Endothelial cell of umbilical vein (primary cell): ENCODE data around the gene PFDN1. TPM values are rescaled to one million over a fixed set of nuclear protein-coding genes. Genes with fewer than 3 reads are reported as not detected.
A peak's percentile ranks its signal among the peaks of the same experiment; 100 is the strongest.
"Not testable (repeated sequence)": the region's sequence is repeated elsewhere in the genome, so short reads cannot be mapped to it uniquely, and the experiment has no call there.

Source experiments
- BruUV-seq: library from RNA; stranded (reverse); fragments of 400-500 nt; replicated peaks from 2 replicates; lab custom pipeline; 2021; lab: Mats Ljungman, UMichigan
- CTCF ChIA-PET: fragments of 300-600, 350-600 bp; sonication (Branson Sonifier 250); formaldehyde crosslinking; loops from one replicate; lab custom pipeline; 2021; ENCODE audit warnings: antibody characterized with exemption, inconsistent platforms; lab: Charles Lee
- POLR2A ChIA-PET: fragments of 300-600, 350-600 bp; sonication (Branson Sonifier 250); formaldehyde crosslinking; loops from one replicate; lab custom pipeline; 2021; ENCODE audit warnings: antibody characterized with exemption, inconsistent platforms; lab: Charles Lee
- DNase-seq: peaks from one replicate; pipeline ENCODE4 v3.0.0-alpha.2; 2011; ENCODE audit warnings: low read depth, low spot score
- FAIRE-seq: peaks from 2 replicates; lab custom pipeline; 2011; peaks lifted over from hg19 to GRCh38; lab: Jason Lieb, UNC
- H2AFZ ChIP-seq: 2 replicates; pipeline ENCODE4 v1.6.0; 2012; ENCODE audit warnings: low read depth, low read length, control low read depth, inconsistent platforms
- H3K27ac ChIP-seq: 2 replicates; pipeline ENCODE4 v1.5.1; 2011; ENCODE audit warnings: low read depth, mild to moderate bottlenecking, control low read depth, low read length, moderate library complexity; ENCODE audit not compliant: insufficient read depth
- H3K27me3 ChIP-seq, 2 experiments: 2 replicates each; pipeline versions ENCODE4 v1.6.0 to v1.6.1; 2011; ENCODE audit warnings: low read length in 2 of 2, mixed read lengths in 1 of 2; ENCODE audit not compliant: control insufficient read depth in 2 of 2, insufficient read depth in 2 of 2
- H3K36me3 ChIP-seq, 2 experiments: 2 replicates in 1 of 2; 3 replicates in 1 of 2; pipeline ENCODE4 v1.5.1; 2011; ENCODE audit warnings: low read length in 2 of 2, mild to moderate bottlenecking in 1 of 2, moderate library complexity in 1 of 2; ENCODE audit not compliant: control insufficient read depth in 2 of 2, insufficient read depth in 2 of 2; ENCODE audit errors: extremely low read depth in 1 of 2
- H3K4me1 ChIP-seq: 3 replicates; pipeline ENCODE4 v1.5.1; 2011; ENCODE audit warnings: mild to moderate bottlenecking, low read length; ENCODE audit not compliant: control insufficient read depth, insufficient read depth; ENCODE audit errors: extremely low read depth
- H3K4me2 ChIP-seq: 2 replicates; pipeline ENCODE4 v1.6.1; 2011; ENCODE audit warnings: low read length, control low read depth, mixed read lengths; ENCODE audit not compliant: insufficient read depth
- H3K4me3 ChIP-seq, 3 experiments: fragments of 200-600 bp in 1 of 3; sonication (generic), shearing (Covaris generic) in 1 of 3; replicated peaks in 1 of 3; 2 replicates each; pipeline ENCODE4 v1.5.1; 2011 to 2016; ENCODE audit warnings: control low read depth in 3 of 3, low read length in 3 of 3, mild to moderate bottlenecking in 2 of 3, inconsistent platforms in 1 of 3, low read depth in 1 of 3, moderate library complexity in 1 of 3; ENCODE audit not compliant: insufficient read depth in 1 of 3
- H3K79me2 ChIP-seq: 2 replicates; pipeline ENCODE4 v1.6.0; 2012; ENCODE audit warnings: low read length, inconsistent platforms; ENCODE audit not compliant: control insufficient read depth, insufficient read depth
- H3K9ac ChIP-seq: replicated peaks from 2 replicates; pipeline ENCODE3; 2011; ENCODE audit warnings: low read length, control low read depth; ENCODE audit not compliant: insufficient read depth; ENCODE audit errors: extremely low read depth
- H3K9me1 ChIP-seq: replicated peaks from 3 replicates; pipeline ENCODE4 v1.6.0; 2011; ENCODE audit warnings: mild to moderate bottlenecking, low read length; ENCODE audit not compliant: control insufficient read depth, insufficient read depth; ENCODE audit errors: extremely low read depth
- H3K9me3 ChIP-seq: replicated peaks from 2 replicates; pipeline ENCODE4 v1.5.1; 2012; ENCODE audit warnings: low read length, inconsistent platforms; ENCODE audit not compliant: control insufficient read depth, insufficient read depth
- H4K20me1 ChIP-seq: replicated peaks from 2 replicates; pipeline ENCODE3; 2011; ENCODE audit warnings: mild to moderate bottlenecking, low read length; ENCODE audit not compliant: control insufficient read depth, insufficient read depth; ENCODE audit errors: extremely low read depth
- EZH2 ChIP-seq: IDR thresholded peaks from 2 replicates; pipeline ENCODE4 v1.6.1; 2012; ENCODE audit warnings: borderline replicate concordance, low read depth, mild to moderate bottlenecking, moderate library complexity, low read length, inconsistent platforms; ENCODE audit not compliant: severe bottlenecking
- FOS ChIP-seq: IDR thresholded peaks from 2 replicates; pipeline ENCODE4 v1.6.1; 2011; ENCODE audit warnings: mild to moderate bottlenecking, low read length, moderate library complexity, borderline replicate concordance; ENCODE audit not compliant: insufficient read depth
- GATA2 ChIP-seq: IDR thresholded peaks from 2 replicates; pipeline ENCODE4 v1.7.0; 2011; ENCODE audit warnings: low read depth, mild to moderate bottlenecking, moderate library complexity, mixed read lengths, low read length; ENCODE audit not compliant: insufficient read length, insufficient read depth
- JUN ChIP-seq: IDR thresholded peaks from 2 replicates; pipeline ENCODE4 v1.6.1; 2011; ENCODE audit warnings: borderline replicate concordance, low read depth; ENCODE audit not compliant: insufficient read length, insufficient read depth
- MYC ChIP-seq: IDR thresholded peaks from one replicate; pipeline ENCODE4 v1.6.1; 2011; ENCODE audit warnings: mild to moderate bottlenecking, low read depth, low read length
- POLR2A ChIP-seq: IDR thresholded peaks from 2 replicates; pipeline ENCODE4 v1.6.1; 2012; ENCODE audit warnings: low read depth, mild to moderate bottlenecking, control low read depth, low read length
- dilution Hi-C: fragments of 300-500 bp; cut with MboI; formaldehyde crosslinking; loops from one replicate; pipeline ENCODE4 v1.15.0; 2019; ENCODE audit warnings: low sequenced_read_pairs; ENCODE audit not compliant: extremely low pct_ligation_motif_present
- intact Hi-C: fragments of 100-400 bp; cut with micrococcal nuclease; formaldehyde crosslinking; loops from one replicate; pipeline ENCODE4 v1.10.0; 2022
- polyA plus RNA-seq, 4 experiments: library from polyadenylated mRNA; depleted of rRNA in 3 of 4; stranded (reverse) in 3 of 4; unstranded in 1 of 4; fragments of >200 nt; gene quantifications; 2 replicates each; pipeline versions ENCODE4 v1.2.1 to v1.2.3, GENCODE V29; 2011 to 2012; ENCODE audit warnings: missing spikeins in 1 of 4
- total RNA-seq: library from RNA; stranded (reverse); gene quantifications from 2 replicates; pipeline ENCODE4 v1.2.3, GENCODE V29; 2021
- TF ChIP-seq, protein P1 (sequence below), 2 donors: IDR thresholded peaks; 1 replicate in 1 of 2; 2 replicates in 1 of 2; pipeline ENCODE4 v1.5.1; 2011; ENCODE audit warnings: low read length in 2 of 2, mild to moderate bottlenecking in 2 of 2, moderate library complexity in 2 of 2, control low read depth in 1 of 2, inconsistent platforms in 1 of 2, low read depth in 1 of 2; ENCODE audit not compliant: insufficient read depth in 1 of 2; ENCODE audit errors: extremely low read depth in 1 of 2
- TF ChIP-seq, protein P2 (sequence below): IDR thresholded peaks from 2 replicates; pipeline ENCODE4 v1.6.1; 2011; ENCODE audit not compliant: insufficient read depth, insufficient read length

PFDN1 gene
- total and polyA plus RNA-seq, 2 donors (not counting 3 experiments of a cell fraction or from before 2014, with no cell fraction given), result 107 to 158 TPM

DNA sequence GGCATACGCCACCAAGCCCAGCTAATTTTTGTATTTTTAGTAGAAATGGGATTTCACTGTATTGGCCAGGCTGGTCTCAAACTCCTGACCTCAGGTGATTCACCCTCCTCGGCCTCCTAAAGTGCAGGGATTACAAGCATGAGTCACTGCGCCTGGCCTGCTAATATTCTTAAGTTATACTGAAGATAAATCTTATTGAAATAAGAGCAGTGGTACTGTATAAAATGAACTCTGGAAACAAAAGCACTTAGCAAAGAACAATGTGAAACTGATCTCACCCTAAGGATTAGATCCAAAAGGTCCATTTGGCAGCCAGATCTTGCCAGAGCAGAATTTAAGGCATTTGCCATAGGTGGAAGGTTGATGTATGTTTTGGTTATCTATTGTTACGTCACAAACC, 100.8 kb downstream of the PFDN1 start:
- Histone ChIP-seq H3K4me1 (peaks cover 14% of the 10 kb centered on the region), H3K4me2 (no peak overlapping the region), H3K36me3 (no peaks in the 10 kb centered on the region), H3K9ac (no peak overlapping the region), H3K9me3 (no peaks in the 10 kb centered on the region), H3K27ac (no peak overlapping the region), H3K4me3 (no peak overlapping the region), H3K79me2 (no peaks in the 10 kb centered on the region), H2AFZ (no peak overlapping the region), H3K27me3 (no peaks in the 10 kb centered on the region), H4K20me1 (no peaks in the 10 kb centered on the region), H3K9me1 (no peaks in the 10 kb centered on the region)
- TF ChIP-seq MYC (no peak), JUN (no peak), EZH2 (no peak), GATA2 (no peak), POLR2A (no peak), FOS (peak; percentile 7)
- TF ChIP-seq, protein P1, sequence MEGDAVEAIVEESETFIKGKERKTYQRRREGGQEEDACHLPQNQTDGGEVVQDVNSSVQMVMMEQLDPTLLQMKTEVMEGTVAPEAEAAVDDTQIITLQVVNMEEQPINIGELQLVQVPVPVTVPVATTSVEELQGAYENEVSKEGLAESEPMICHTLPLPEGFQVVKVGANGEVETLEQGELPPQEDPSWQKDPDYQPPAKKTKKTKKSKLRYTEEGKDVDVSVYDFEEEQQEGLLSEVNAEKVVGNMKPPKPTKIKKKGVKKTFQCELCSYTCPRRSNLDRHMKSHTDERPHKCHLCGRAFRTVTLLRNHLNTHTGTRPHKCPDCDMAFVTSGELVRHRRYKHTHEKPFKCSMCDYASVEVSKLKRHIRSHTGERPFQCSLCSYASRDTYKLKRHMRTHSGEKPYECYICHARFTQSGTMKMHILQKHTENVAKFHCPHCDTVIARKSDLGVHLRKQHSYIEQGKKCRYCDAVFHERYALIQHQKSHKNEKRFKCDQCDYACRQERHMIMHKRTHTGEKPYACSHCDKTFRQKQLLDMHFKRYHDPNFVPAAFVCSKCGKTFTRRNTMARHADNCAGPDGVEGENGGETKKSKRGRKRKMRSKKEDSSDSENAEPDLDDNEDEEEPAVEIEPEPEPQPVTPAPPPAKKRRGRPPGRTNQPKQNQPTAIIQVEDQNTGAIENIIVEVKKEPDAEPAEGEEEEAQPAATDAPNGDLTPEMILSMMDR (IDR thresholded peaks at IDR 0.05; ENCODE audit: extremely low read depth in 1 of 2, insufficient read depth in 1 of 2, low read depth in 1 of 2, low read length in 2 of 2), result no peak
- TF ChIP-seq, protein P2, sequence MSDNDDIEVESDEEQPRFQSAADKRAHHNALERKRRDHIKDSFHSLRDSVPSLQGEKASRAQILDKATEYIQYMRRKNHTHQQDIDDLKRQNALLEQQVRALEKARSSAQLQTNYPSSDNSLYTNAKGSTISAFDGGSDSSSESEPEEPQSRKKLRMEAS, result no peak
- FAIRE-seq, result no peak
- no TSS peak for BruUV-seq
- CTCF ChIA-PET, result interaction anchor here (0.7 kb wide), 1 partner anchor 89 kb away, joined by 4 read pairs; no protein-coding TSS in a partner anchor
- dilution Hi-C loops, result no loop called here
- intact Hi-C loops, result no loop called here
- POLR2A ChIA-PET, result no interaction called here
- DNase-seq, result no peak

DNA sequence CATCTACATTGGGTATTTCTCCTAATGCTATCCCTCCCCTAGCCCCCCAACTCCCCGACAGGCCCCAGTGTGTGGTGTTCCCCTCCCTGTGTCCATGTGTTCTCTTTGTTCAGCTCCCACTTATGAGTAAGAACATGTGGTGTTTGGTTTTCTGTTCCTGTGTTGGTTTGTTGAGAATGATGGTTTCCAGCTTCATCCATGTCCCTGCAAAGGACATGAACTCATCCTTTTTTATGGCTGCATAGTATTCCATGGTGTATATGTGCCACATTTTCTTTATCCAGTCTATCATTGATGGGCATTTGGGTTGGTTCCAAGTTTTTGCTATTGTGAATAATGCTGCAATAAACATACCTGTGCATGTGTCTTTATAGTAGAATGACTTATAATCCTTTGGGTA, 104.0 kb downstream of the PFDN1 start:
- H3K4me3 ChIP-seq, H3K27ac ChIP-seq, H3K4me1 ChIP-seq, H3K79me2 ChIP-seq, intact Hi-C loops, H2AFZ ChIP-seq, H3K4me2 ChIP-seq, H3K9me3 ChIP-seq, H4K20me1 ChIP-seq, H3K27me3 ChIP-seq, BruUV-seq, H3K9ac ChIP-seq, dilution Hi-C loops, DNase-seq, POLR2A ChIA-PET, H3K36me3 ChIP-seq, H3K9me1 ChIP-seq: not testable (repeated sequence)
- CTCF ChIA-PET, result interaction anchor here (0.9 to 2.5 kb wide), 2 partner anchors 29 to 53 kb away, joined by 3 to 5 read pairs; no protein-coding TSS in a partner anchor
- FAIRE-seq, result peak; percentile 18
